Gastroesophageal sphincter (tissue), 3 donors: Measurements from ENCODE around the gene SCG3.

Experiments
- POLR2A ChIP-seq, 2 donors: fragments of 450-650 bp; IDR thresholded peaks; one replicate each; pipeline ENCODE4 v1.6.1; 2017; ENCODE audit warnings: antibody characterized with exemption in 2 of 2, mild to moderate bottlenecking in 2 of 2, moderate library complexity in 1 of 2
- POLR2AphosphoS5 ChIP-seq: sonication (generic); formaldehyde crosslinking; IDR thresholded peaks from one replicate; pipeline ENCODE4 v1.6.1; 2017; ENCODE audit warnings: antibody characterized with exemption
- TF ChIP-seq, protein P1 (sequence below), 4 experiments: fragments of 200-600 bp in 2 of 4; fragments of 450-650 bp in 2 of 4; sonication (generic) in 1 of 4; IDR thresholded peaks; one replicate each; pipeline ENCODE4 v1.5.1; 2017 to 2019; ENCODE audit warnings: antibody characterized with exemption in 4 of 4, mild to moderate bottlenecking in 2 of 4, moderate library complexity in 2 of 4

- no peak for TF ChIP-seq POLR2A (IDR thresholded peaks at IDR 0.05)
- TF ChIP-seq, protein P1, sequence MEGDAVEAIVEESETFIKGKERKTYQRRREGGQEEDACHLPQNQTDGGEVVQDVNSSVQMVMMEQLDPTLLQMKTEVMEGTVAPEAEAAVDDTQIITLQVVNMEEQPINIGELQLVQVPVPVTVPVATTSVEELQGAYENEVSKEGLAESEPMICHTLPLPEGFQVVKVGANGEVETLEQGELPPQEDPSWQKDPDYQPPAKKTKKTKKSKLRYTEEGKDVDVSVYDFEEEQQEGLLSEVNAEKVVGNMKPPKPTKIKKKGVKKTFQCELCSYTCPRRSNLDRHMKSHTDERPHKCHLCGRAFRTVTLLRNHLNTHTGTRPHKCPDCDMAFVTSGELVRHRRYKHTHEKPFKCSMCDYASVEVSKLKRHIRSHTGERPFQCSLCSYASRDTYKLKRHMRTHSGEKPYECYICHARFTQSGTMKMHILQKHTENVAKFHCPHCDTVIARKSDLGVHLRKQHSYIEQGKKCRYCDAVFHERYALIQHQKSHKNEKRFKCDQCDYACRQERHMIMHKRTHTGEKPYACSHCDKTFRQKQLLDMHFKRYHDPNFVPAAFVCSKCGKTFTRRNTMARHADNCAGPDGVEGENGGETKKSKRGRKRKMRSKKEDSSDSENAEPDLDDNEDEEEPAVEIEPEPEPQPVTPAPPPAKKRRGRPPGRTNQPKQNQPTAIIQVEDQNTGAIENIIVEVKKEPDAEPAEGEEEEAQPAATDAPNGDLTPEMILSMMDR (IDR thresholded peaks at IDR 0.05), result no peak
- no peak for TF ChIP-seq POLR2AphosphoS5
These were observed 26.7 kb downstream of the SCG3 start for GRCh38 chr15:51708013-51708412.
